Measurements from ENCODE around the gene UIMC1.

UIMC1 gene

DNA sequence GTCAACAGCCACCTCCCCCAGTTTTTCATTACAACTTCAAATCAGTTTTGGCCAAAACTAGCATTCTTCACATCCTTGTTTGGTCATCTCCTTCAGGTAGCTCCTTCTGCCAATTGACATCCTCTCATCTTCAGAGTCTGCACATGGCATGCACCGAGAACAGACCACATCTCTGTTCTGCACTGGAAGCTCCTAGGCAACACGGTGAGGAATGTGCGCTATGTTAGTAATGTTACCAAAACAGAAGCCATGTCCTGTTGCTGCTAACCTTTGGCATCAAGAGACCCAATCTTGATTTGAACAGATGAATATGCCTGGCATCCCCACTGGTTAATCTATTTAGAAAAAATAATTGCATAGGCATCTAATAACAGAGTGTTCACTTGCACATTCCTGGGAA, 102.3 kb downstream of the UIMC1 start:
- Histone ChIP-seq H2AFZ (ENCODE audit: low read depth, low read length, severe bottlenecking) (no peak overlapping the region), H3F3A (ENCODE audit: insufficient read depth) (peaks cover 6% of the 10 kb centered on the region; the same call in 1 of the 2 replicates), H4K20me1 (ENCODE audit: low read depth, low read length) (no peaks in the 10 kb centered on the region), H3K9me3 (ENCODE audit: insufficient read depth, low read length) (no peaks in the 10 kb centered on the region), H3K9me2 (replicated peaks; ENCODE audit: insufficient read depth, low read length) (no peaks in the 10 kb centered on the region), H3K4me2 (ENCODE audit: low read depth, low read length, poor library complexity, severe bottlenecking) (no peak overlapping the region), H3K9ac (ENCODE audit: low read length) (no peak overlapping the region), H3K4me3 (ENCODE audit: insufficient read depth, low read length, poor library complexity, severe bottlenecking) (no peak overlapping the region), H3K27me3 (ENCODE audit: low read length) (no peaks in the 10 kb centered on the region), H3K27ac (ENCODE audit: low read depth, low read length) (no peak overlapping the region), H3K79me2 (ENCODE audit: insufficient read depth, low read length) (no peaks in the 10 kb centered on the region), H3K36me3 (ENCODE audit: low read length) (peaks cover 37% of the 10 kb centered on the region)
- TF ChIP-seq EZH2phosphoT487 (conservative IDR thresholded peaks at IDR 0.05; ENCODE audit: low read length), result no peak
- TF ChIP-seq, protein P1, sequence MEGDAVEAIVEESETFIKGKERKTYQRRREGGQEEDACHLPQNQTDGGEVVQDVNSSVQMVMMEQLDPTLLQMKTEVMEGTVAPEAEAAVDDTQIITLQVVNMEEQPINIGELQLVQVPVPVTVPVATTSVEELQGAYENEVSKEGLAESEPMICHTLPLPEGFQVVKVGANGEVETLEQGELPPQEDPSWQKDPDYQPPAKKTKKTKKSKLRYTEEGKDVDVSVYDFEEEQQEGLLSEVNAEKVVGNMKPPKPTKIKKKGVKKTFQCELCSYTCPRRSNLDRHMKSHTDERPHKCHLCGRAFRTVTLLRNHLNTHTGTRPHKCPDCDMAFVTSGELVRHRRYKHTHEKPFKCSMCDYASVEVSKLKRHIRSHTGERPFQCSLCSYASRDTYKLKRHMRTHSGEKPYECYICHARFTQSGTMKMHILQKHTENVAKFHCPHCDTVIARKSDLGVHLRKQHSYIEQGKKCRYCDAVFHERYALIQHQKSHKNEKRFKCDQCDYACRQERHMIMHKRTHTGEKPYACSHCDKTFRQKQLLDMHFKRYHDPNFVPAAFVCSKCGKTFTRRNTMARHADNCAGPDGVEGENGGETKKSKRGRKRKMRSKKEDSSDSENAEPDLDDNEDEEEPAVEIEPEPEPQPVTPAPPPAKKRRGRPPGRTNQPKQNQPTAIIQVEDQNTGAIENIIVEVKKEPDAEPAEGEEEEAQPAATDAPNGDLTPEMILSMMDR (IDR thresholded peaks at IDR 0.05; ENCODE audit: insufficient read depth, low read length, poor library complexity, severe bottlenecking), result no peak

DNA sequence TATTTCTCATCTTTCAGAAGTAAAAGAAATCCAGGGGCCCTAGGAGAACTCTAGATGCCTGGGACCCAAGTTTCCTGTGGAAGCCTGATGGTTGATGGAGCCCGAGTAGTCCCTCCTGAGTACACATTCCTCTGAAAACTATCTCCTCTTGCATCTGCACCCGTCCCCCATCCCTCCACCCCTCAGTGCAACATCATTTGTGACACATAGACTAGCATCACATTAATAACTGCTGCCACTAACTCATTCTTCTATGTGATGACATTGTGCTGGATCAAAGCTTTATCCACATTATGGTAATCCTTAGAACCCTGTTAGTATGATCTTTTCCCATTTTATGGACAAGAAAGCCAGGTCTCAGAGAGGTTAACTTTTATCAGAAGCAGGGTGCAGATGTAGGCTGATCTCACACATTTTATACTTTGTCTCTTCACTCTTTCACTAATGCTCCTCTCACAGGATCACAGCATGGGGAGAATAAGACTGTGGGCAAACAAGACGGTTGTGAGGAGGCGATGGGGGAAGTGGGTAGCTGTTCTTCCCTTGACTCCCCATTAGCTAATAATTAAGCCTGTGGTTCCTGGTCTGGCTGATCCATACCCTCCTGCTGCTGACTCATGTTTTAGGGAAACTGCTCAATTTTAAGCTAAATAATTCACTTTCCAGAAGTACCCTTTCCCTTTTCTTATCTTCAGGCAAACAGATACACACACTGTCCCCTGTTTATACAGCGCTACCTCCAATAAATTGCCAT, 103.5 kb downstream of the UIMC1 start:
- Histone ChIP-seq H4K20me1 (ENCODE audit: low read depth, low read length) (no peaks in the 10 kb centered on the region), H3K9ac (ENCODE audit: low read length) (no peak overlapping the region), H3K36me3 (ENCODE audit: low read length) (peaks cover 34% of the 10 kb centered on the region), H3K9me3 (ENCODE audit: insufficient read depth, low read length) (no peaks in the 10 kb centered on the region), H3K9me2 (replicated peaks; ENCODE audit: insufficient read depth, low read length) (no peaks in the 10 kb centered on the region), H3K4me2 (ENCODE audit: low read depth, low read length, poor library complexity, severe bottlenecking) (no peak overlapping the region), H3F3A (ENCODE audit: insufficient read depth) (peaks cover 6% of the 10 kb centered on the region; the same call in 1 of the 2 replicates), H3K27ac (ENCODE audit: low read depth, low read length) (no peak overlapping the region), H3K4me3 (ENCODE audit: insufficient read depth, low read length, poor library complexity, severe bottlenecking) (no peak overlapping the region), H3K79me2 (ENCODE audit: insufficient read depth, low read length) (no peaks in the 10 kb centered on the region), H3K27me3 (ENCODE audit: low read length) (no peaks in the 10 kb centered on the region), H2AFZ (ENCODE audit: low read depth, low read length, severe bottlenecking) (no peak overlapping the region)
- TF ChIP-seq EZH2phosphoT487 (conservative IDR thresholded peaks at IDR 0.05; ENCODE audit: low read length), result no peak
- TF ChIP-seq, protein P1 (IDR thresholded peaks at IDR 0.05; ENCODE audit: insufficient read depth, low read length, poor library complexity, severe bottlenecking), result no peak

DNA sequence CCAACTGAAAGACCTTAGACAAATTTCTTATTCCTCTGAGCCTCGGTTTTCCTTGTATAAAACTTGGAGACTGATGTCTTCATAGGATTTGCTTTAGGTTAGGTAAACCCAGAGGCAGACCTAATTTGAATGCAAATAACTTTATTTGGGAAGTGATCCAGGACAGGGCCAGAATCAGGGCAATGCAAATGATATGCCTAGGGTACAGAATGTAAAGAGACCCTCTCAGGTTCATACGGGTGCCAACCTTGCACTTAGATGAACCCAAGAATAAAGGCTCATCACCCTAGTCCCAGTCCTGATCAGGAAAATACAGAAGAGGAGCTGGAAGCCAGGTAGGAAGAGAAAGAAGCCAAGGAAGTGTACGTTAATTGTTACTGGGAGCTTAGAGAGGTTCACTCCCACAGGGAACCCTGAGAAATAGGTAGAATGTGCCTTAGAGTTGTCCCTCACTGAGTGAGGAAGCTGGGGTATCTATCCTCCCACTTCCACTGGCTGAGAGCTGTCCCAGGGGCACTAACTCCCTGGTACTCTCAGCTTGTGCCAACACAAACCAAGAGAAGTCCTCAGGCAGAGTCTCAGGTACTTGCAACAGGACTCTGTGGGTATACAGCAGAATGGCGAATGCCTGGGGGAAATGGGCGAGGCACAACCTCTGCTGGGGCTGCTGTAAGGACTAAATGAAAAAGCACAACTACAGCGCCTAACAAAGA, 104.3 kb downstream of the UIMC1 start:
- no peaks in the 10 kb centered on the region for H3K9me3 ChIP-seq (ENCODE audit: insufficient read depth, low read length)
- no peak overlapping the region for H3K4me3 ChIP-seq (ENCODE audit: insufficient read depth, low read length, poor library complexity, severe bottlenecking)
- no peaks in the 10 kb centered on the region for H3K27me3 ChIP-seq (ENCODE audit: low read length)
- H4K20me1 ChIP-seq (ENCODE audit: low read depth, low read length), result no peaks in the 10 kb centered on the region
- H3K36me3 ChIP-seq (ENCODE audit: low read length), result peaks cover 26% of the 10 kb centered on the region
- H3F3A ChIP-seq (ENCODE audit: insufficient read depth), result peaks cover 6% of the 10 kb centered on the region; the same call in 1 of the 2 replicates
- H3K9ac ChIP-seq (ENCODE audit: low read length), result no peak overlapping the region
- no peaks in the 10 kb centered on the region for H3K9me2 ChIP-seq (replicated peaks; ENCODE audit: insufficient read depth, low read length)
- TF ChIP-seq EZH2phosphoT487 (conservative IDR thresholded peaks at IDR 0.05; ENCODE audit: low read length), result no peak
- TF ChIP-seq, protein P1 (IDR thresholded peaks at IDR 0.05; ENCODE audit: insufficient read depth, low read length, poor library complexity, severe bottlenecking), result no peak
- no peaks in the 10 kb centered on the region for H3K79me2 ChIP-seq (ENCODE audit: insufficient read depth, low read length)
- no peak overlapping the region for H3K27ac ChIP-seq (ENCODE audit: low read depth, low read length)
- H3K4me2 ChIP-seq (ENCODE audit: low read depth, low read length, poor library complexity, severe bottlenecking), result no peak overlapping the region
- H2AFZ ChIP-seq (ENCODE audit: low read depth, low read length, severe bottlenecking), result no peak overlapping the region

All from SU-DHL-6 (cell line).